GM18499 (cell line): Measurements from ENCODE around the gene UGT1A6.

Experiments used
- ATAC-seq: cut with Tn5 transposase; IDR thresholded peaks from one replicate; pipeline ENCODE4 v1.9.1; 2021; ENCODE audit warnings: moderate number of reproducible peaks; ENCODE audit not compliant: insufficient read depth, unreplicated experiment

UGT1A6 gene

DNA sequence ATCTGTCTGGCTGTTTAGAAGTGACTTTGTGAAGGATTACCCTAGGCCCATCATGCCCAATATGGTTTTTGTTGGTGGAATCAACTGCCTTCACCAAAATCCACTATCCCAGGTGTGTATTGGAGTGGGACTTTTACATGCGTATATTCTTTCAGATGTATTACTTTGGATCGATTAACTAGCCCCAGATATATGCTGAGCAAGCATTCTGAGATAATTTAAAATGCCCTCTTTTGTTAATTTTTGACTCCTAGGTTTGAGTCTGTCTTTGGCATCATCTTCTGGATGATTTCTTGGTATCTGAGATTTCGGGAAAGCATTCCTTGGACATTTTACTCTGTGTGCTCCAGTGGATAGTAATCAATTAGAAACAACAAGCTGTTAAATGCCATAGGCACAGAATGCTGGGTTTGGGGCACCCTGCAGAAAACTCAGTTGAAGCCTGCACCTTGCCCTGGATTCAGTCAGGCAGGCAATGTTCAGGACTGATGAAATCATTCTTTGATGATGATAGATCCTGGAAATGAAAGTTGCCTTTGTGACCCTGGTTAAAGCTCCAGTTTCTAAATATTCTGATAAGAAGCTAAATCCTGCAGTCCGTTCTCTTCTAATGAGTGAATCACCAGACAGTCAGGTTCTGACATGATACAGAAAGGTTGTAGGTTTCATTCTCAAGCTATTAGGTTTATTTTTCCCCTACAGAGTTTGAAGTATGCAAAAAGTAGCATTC lies 68.5 kb downstream of the UGT1A6 start:
- no peak for ATAC-seq

- ATAC-seq, result no peak
These were observed 71.6 kb downstream of the UGT1A6 start for GRCh38 chr2:233764264-233764663.

DNA sequence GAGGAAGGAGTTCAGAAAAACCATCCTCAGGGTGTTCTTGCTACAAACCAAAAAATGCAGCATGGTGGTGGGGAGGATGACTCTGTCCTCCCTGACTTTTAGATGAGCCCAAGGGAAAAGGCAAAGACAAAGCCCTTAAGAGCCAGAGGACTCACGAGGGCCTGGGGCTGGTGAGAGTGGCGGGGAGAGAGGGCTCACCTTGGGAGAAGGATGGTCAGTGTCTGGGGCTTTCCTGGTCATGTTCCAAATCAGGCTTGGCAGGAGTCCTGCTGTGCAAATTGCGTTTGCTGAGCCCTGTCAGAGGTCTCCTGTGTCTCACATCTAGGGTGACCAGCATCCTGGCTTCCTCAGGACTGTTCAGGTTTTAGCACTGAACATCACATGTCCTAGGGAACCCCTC lies 72.1 kb downstream of the UGT1A6 start:
- ATAC-seq, result no peak

DNA sequence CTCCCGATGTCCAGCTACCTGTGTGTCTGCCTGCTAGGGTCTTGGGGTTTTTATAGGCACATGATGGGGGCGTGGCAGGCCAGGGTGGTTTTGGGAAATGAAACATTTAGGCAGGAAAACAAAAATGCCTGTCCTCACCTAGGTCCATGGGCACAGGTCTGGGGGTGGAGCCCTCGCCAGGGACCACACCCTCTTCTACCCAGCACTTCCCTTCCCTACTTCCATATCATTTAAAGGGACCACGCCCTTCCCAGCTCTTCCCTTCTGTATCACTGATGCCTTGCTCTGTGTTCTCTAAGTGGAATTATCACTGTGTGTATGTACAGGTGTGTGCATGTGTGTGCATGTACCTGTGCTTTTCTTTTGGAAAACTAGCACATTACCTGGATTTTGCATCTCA lies 73.7 kb downstream of the UGT1A6 start:
- no peak for ATAC-seq

DNA sequence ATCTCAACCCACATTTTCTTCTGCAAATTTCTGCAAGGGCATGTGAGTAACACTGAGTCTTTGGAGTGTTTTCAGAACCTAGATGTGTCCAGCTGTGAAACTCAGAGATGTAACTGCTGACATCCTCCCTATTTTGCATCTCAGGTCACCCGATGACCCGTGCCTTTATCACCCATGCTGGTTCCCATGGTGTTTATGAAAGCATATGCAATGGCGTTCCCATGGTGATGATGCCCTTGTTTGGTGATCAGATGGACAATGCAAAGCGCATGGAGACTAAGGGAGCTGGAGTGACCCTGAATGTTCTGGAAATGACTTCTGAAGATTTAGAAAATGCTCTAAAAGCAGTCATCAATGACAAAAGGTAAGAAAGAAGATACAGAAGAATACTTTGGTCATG lies 75.4 kb downstream of the UGT1A6 start:
- no peak for ATAC-seq

GRCh38 chr2:233769260-233769659 lies 76.6 kb downstream of the UGT1A6 start:
- ATAC-seq, result no peak

DNA sequence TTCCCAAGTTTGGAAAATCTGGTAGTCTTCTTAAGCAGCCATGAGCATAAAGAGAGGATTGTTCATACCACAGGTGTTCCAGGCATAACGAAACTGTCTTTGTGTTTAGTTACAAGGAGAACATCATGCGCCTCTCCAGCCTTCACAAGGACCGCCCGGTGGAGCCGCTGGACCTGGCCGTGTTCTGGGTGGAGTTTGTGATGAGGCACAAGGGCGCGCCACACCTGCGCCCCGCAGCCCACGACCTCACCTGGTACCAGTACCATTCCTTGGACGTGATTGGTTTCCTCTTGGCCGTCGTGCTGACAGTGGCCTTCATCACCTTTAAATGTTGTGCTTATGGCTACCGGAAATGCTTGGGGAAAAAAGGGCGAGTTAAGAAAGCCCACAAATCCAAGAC lies 79.5 kb downstream of the UGT1A6 start:
- ATAC-seq, result no peak

DNA sequence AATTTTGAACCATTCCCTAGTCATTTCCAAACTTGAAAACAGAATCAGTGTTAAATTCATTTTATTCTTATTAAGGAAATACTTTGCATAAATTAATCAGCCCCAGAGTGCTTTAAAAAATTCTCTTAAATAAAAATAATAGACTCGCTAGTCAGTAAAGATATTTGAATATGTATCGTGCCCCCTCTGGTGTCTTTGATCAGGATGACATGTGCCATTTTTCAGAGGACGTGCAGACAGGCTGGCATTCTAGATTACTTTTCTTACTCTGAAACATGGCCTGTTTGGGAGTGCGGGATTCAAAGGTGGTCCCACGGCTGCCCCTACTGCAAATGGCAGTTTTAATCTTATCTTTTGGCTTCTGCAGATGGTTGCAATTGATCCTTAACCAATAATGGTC lies 79.9 kb downstream of the UGT1A6 start:
- no peak for ATAC-seq

GRCh38 chr2:233773854-233774253 lies 81.2 kb downstream of the UGT1A6 start:
- no peak for ATAC-seq

GRCh38 chr2:233775414-233775813 lies 82.7 kb downstream of the UGT1A6 start:
- ATAC-seq, result no peak

GRCh38 chr2:233778030-233778429 lies 85.3 kb downstream of the UGT1A6 start, which contains the start of gene MROH2A:
Gene MROH2A (plus strand): TSS chr2:233778330. CDS start chr2:233779359, 1,029 bp downstream.
- no peak for ATAC-seq

DNA sequence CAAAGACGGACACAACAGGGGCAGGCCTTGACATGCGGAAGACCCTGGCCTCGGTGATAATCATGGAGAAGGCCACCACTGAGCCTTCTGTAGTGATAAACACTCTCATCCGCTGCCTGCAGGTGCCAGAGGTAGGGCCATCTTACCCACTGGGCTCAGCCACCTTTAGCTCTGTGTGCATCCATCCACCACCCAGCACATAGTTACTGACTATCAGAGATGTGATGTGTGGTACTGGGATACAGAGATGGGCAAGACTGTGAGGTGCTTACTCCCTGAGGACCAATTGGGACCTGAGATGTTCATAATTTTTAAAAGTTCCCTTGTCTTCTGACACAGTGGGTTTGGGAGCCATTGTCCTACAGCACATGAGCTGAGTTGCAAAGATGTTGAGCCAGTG lies 87.0 kb downstream of the UGT1A6 start:
- no peak for ATAC-seq

DNA sequence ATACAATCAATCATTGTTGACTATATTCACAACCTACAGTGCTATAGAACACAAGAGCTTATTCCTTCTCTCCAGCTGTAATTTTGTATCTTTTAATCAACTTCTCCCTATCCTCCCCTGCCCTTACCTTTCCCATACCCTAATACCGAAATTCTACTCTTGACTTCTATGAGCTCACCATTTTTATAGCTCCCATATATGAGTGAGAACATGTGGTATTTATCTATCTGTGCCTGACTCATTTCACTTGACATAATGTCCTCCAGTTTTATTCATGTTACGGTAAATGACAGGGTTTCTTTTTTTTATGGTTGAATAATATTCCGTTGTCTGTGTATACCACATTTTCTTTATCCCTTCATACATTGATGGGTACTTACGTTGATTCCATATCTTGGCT lies 88.1 kb downstream of the UGT1A6 start:
- no peak for ATAC-seq

- no peak for ATAC-seq
These were observed 96.9 kb downstream of the UGT1A6 start for GRCh38 chr2:233789554-233789953.

DNA sequence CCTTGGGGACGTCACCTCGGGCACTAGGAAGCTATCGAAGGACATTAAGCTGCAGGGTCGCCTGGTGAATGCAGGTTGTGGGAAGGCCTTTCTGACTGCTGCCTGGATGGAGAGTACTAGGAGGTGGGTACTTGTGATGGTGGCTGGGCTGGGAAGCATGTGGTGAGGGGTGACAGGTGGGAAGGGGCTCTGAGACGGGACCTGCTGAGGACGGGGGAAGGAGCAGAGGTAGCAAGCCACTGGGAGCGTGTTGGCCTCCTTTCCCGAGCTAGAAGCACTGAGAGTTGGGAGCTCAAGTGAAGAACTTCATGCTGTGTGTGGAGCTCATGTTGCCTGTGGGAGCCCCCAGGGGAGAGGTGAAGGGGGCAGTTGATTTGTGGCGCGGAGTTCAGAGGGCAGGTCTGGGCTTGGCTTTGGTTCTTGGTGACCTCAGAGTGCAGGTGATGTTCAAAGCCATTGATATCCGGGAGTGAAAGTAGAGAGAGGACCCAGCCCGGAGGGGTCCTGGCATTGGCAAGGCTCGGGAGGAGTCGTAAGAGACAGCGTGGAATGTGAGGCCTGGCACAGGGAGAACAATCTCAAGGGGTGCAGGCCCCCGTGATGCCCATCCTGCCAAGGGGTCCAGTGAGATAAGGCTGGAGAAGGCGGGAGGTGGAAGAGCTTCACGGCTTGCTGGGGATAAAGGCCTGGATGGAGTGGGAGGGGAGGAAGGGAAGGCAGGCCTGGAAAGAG lies 98.6 kb downstream of the UGT1A6 start:
- no peak for ATAC-seq

DNA sequence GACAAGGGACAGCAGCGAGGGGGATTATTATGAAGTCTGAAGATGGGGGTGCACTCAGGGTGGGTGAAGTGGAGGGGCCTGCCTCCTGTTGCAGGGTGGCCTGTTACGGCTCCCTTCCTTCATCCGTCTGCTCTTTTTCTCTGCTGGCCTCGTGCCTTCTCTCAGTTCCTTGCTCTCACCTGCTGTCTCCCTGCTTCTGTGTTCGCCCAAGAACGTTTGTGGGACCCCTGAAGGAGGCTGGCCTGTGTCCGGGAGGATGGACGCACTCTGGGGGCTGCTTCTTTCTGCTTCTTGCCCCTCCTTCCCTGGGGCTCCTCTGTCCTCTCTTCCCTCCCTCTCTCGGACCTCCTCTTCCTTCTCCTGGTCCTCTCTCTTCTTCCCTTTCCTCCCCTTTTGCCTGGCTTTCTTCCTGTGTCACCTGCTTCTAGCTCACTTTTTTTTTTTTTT lies 99.2 kb downstream of the UGT1A6 start:
- ATAC-seq, result no peak

DNA sequence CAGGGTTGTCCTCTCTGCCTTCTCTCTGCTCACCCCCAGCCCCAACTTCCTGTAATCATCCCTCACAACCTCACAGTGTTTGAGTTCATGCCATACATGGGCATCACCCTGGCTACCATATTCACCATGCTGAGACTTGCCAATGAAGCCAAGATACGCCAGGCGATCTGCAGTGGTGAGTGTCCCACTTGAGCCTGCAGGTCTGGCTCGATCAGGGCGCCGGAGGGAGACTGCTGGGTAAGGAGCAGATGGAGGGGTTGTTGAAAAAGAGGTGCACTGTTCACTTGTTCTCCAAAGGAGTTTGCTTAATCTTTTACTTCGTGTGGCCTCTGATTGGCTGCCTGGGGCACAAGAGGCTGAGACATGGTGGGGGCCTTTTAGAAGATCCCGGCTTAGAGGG lies 100.0 kb downstream of the UGT1A6 start:
- no peak for ATAC-seq

DNA sequence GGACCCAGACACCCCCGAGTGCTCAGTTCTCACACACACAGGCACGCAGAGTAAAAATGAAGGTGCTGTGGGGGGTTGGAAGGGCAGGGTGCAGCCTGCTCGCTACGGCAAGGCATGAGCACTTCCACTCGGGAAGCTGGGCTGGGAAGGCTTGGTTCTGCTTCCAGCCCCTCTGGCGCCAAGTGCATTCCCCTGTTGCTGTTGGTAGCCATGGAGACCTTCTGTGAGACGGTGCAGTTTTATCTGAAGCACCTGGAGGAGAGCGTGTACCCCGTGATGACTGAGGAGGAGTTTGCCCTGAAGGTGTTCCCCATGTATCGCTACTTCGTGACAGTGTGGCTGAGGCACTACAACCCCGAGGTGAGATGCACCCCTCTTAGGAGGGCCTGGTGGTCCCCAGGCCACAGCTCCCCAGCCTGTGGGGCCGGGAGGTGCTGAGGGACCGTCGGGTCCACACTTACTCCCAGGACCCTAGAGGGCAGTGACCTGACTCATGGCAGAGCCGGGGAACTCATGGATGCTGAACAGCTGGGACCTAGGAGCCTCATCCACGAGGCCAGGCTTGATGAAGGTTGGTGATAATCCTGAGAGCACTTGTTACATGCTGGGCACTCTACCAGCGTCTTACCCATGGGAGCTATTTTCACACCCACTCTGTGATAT lies 100.9 kb downstream of the UGT1A6 start:
- no peak for ATAC-seq

GRCh38 chr2:233794128-233794658 lies 101.5 kb downstream of the UGT1A6 start:
- ATAC-seq, result no peak

DNA sequence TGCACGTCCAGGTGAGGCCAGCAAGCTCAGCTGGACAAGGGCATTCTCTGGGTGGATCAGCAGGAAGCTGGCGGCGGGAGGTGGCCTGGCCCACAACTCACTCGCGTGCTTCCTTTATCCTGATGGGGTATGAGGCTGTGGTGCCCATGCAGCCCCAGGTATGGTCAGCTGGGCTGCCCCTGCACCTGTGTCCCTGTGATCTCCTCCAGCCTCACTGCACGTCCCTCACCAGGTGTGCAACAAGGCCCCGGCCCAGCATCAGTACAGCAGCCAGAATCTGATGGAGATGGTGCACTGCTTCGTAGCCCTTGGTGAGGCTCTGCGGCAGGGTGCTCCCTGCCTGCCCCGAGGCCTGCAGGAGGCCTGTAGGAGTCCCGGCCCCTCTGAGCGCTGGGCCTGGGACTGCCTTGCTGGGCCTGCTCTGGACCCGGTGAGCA lies 103.1 kb downstream of the UGT1A6 start:
- no peak for ATAC-seq

DNA sequence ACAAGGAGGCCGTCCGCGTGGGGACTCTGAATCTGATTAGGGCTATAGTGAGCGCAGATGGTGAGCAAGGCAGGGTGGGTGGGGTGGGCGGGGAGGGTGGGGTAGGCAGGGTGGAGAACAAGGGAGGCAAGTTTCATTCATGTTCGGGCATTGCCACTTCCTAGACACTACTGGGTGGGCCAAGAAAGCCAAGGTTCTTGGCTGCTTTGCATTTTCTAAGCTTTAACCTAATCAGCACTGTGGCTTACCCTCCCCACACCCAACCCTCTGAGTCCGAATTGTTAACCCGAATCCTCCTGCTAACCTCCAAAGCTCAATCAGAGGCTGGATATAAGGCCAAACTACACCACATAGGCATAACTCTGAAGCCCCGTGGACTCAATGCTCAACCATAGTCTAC lies 103.6 kb downstream of the UGT1A6 start:
- no peak for ATAC-seq
